HCT116 (cell line): ENCODE results near the gene EMD. TPM values are rescaled to one million over a fixed set of nuclear protein-coding genes. Genes with fewer than 3 reads are reported as not detected.

Source experiments
- ATAC-seq: fragments of 200-7000 bp; cut with Tn5 transposase; 2 replicates; pipeline ENCODE4 v1.9.1; 2020; ENCODE audit warnings: mild to moderate bottlenecking, moderate library complexity
- BruUV-seq: library from RNA; stranded (reverse); fragments of 400-500 nt; replicated peaks from 2 replicates; lab custom pipeline; 2021; lab: Mats Ljungman, UMichigan
- CTCF ChIA-PET: fragments of 300-600 bp; sonication (Branson Sonifier 250); formaldehyde crosslinking; loops from one replicate; lab custom pipeline; 2021; ENCODE audit warnings: antibody characterized with exemption; lab: Charles Lee
- POLR2A ChIA-PET: fragments of 300-600, 350-600 bp; sonication (Branson Sonifier 250); formaldehyde crosslinking; loops from one replicate; lab custom pipeline; 2021; ENCODE audit warnings: antibody characterized with exemption; lab: Charles Lee
- RAD21 ChIA-PET, 2 experiments: fragments of 300-600 bp; sonication (Branson Sonifier 250); formaldehyde crosslinking; loops; one replicate each; lab custom pipeline; 2023; ENCODE audit warnings: low total read pairs in 2 of 2; ENCODE audit not compliant: uncharacterized antibody in 2 of 2, unreplicated experiment in 2 of 2, low non-redundant PET in 1 of 2; lab: Charles Lee
- DNase-seq: peaks from one replicate; pipeline ENCODE4 v3.0.0-alpha.2; 2010; ENCODE audit warnings: low read depth, low spot score
- H2AFZ ChIP-seq: fragments of 200-600 bp; shearing (Covaris generic), sonication (generic); 2 replicates; pipeline ENCODE4 v1.6.1; 2017; ENCODE audit warnings: low read depth, mixed run types, mixed read lengths, antibody characterized with exemption, low read length; ENCODE audit not compliant: poor library complexity, severe bottlenecking
- H3K27ac ChIP-seq: 2 replicates; pipeline ENCODE4 v1.5.1; 2012; ENCODE audit warnings: low read depth, low read length
- H3K27me3 ChIP-seq: fragments of 200-600 bp; sonication (generic); 2 replicates; pipeline ENCODE4 v1.6.1; 2016; ENCODE audit warnings: mixed run types, low read length, mixed read lengths; ENCODE audit not compliant: insufficient read depth
- H3K36me3 ChIP-seq, 2 experiments: fragments of 200-500 bp in 1 of 2; fragments of 200-600 bp in 1 of 2; sonication (Bioruptor generic) in 1 of 2; sonication (generic) in 1 of 2; 2 replicates each; pipeline versions ENCODE4 v1.5.1 to v1.6.1; 2014 to 2016; ENCODE audit warnings: low read length in 2 of 2, inconsistent platforms in 1 of 2, mixed read lengths in 1 of 2, mixed run types in 1 of 2; ENCODE audit not compliant: insufficient read depth in 2 of 2, control insufficient read depth in 1 of 2
- H3K4me1 ChIP-seq, 2 experiments: fragments of 200-600 bp in 1 of 2; sonication (generic) in 1 of 2; 2 replicates each; pipeline versions ENCODE4 v1.5.1 to v1.6.1; 2012 to 2017; ENCODE audit warnings: low read length in 2 of 2, inconsistent platforms in 1 of 2, mild to moderate bottlenecking in 1 of 2, mixed read lengths in 1 of 2, mixed run types in 1 of 2, moderate library complexity in 1 of 2; ENCODE audit not compliant: insufficient read depth in 2 of 2, control insufficient read depth in 1 of 2
- H3K4me2 ChIP-seq: fragments of 200-600 bp; sonication (generic); 2 replicates; pipeline ENCODE4 v1.6.1; 2017; ENCODE audit warnings: mixed run types, low read length, mixed read lengths
- H3K4me3 ChIP-seq, 2 experiments: fragments of 200-600 bp in 1 of 2; sonication (generic) in 1 of 2; replicated peaks in 1 of 2; 2 replicates each; pipeline ENCODE4 v1.5.1; 2011 to 2016; ENCODE audit warnings: low read length in 2 of 2, control low read depth in 1 of 2, low read depth in 1 of 2, mild to moderate bottlenecking in 1 of 2, mixed read lengths in 1 of 2, mixed run types in 1 of 2
- H3K79me2 ChIP-seq: fragments of 200-600 bp; sonication (generic); 2 replicates; pipeline ENCODE4 v1.6.1; 2017; ENCODE audit warnings: mild to moderate bottlenecking, mixed run types, low read length, moderate library complexity, mixed read lengths; ENCODE audit not compliant: insufficient read depth
- H3K9ac ChIP-seq: fragments of 200-600 bp; sonication (generic); 2 replicates; pipeline ENCODE4 v1.6.1; 2016; ENCODE audit warnings: low read length, mixed read lengths
- H3K9me2 ChIP-seq: fragments of 200-600 bp; sonication (generic), shearing (Covaris generic); 2 replicates; pipeline ENCODE4 v1.6.1; 2017; ENCODE audit warnings: mixed run types, mild to moderate bottlenecking, moderate library complexity; ENCODE audit not compliant: insufficient read depth
- H3K9me3 ChIP-seq, 2 experiments: fragments of 200-500 bp in 1 of 2; fragments of 200-600 bp in 1 of 2; sonication (Bioruptor generic) in 1 of 2; sonication (generic) in 1 of 2; 2 replicates each; pipeline ENCODE4 v1.6.1; 2014 to 2017; ENCODE audit warnings: low read length in 2 of 2, mixed read lengths in 2 of 2, inconsistent platforms in 1 of 2, low read depth in 1 of 2, mild to moderate bottlenecking in 1 of 2, mixed run types in 1 of 2, moderate library complexity in 1 of 2; ENCODE audit not compliant: control insufficient read depth in 1 of 2, insufficient read depth in 1 of 2
- H4K20me1 ChIP-seq: fragments of 200-600 bp; sonication (generic), shearing (Covaris generic); 2 replicates; pipeline ENCODE4 v1.6.1; 2017; ENCODE audit warnings: mixed run types, mild to moderate bottlenecking, moderate library complexity; ENCODE audit not compliant: insufficient read depth
- CEBPB ChIP-seq: IDR thresholded peaks from 2 replicates; pipeline ENCODE4 v1.6.1; 2012; ENCODE audit warnings: low read depth
- CTCF ChIP-seq, 3 experiments: fragments of 200-600 bp in 1 of 3; sonication (generic) in 1 of 3; IDR thresholded peaks in 2 of 3; conservative IDR thresholded peaks in 1 of 3; 2 replicates each; pipeline ENCODE4 v1.5.1; 2012 to 2017; ENCODE audit warnings: low read depth in 2 of 3, low read length in 2 of 3, antibody characterized with exemption in 1 of 3, borderline replicate concordance in 1 of 3, control low read depth in 1 of 3, mild to moderate bottlenecking in 1 of 3, mixed read lengths in 1 of 3, mixed run types in 1 of 3, moderate library complexity in 1 of 3; ENCODE audit not compliant: insufficient read depth in 1 of 3
- EGR1 ChIP-seq: IDR thresholded peaks from 2 replicates; pipeline ENCODE4 v1.6.1; 2012; ENCODE audit warnings: low read depth
- ELF1 ChIP-seq: IDR thresholded peaks from 2 replicates; pipeline ENCODE4 v1.6.1; 2012; ENCODE audit warnings: low read depth, borderline replicate concordance
- EZH2 ChIP-seq: fragments of 200-600 bp; sonication (generic); IDR thresholded peaks from 2 replicates; pipeline ENCODE4 v1.6.1; 2017; ENCODE audit warnings: antibody characterized with exemption, mixed run types
- JUND ChIP-seq: IDR thresholded peaks from 2 replicates; pipeline ENCODE4 v1.6.1; 2012
- POLR2A ChIP-seq: IDR thresholded peaks from 2 replicates; pipeline ENCODE4 v1.7.0; 2011; ENCODE audit warnings: borderline replicate concordance; ENCODE audit not compliant: insufficient read depth, insufficient read length; ENCODE audit errors: extremely low read depth
- SIN3A ChIP-seq: IDR thresholded peaks from 2 replicates; pipeline ENCODE4 v1.6.1; 2012; ENCODE audit warnings: low read depth
- SRF ChIP-seq: IDR thresholded peaks from 2 replicates; pipeline ENCODE4 v1.6.1; 2012; ENCODE audit warnings: low read depth
- TCF7L2 ChIP-seq: IDR thresholded peaks from 2 replicates; pipeline ENCODE4 v1.7.0; 2011; ENCODE audit warnings: borderline replicate concordance, inconsistent platforms; ENCODE audit not compliant: insufficient read depth, insufficient read length; ENCODE audit errors: extremely low read depth
- YY1 ChIP-seq: IDR thresholded peaks from 2 replicates; pipeline ENCODE4 v1.6.1; 2011; ENCODE audit warnings: low read length, low read depth, moderate library complexity, mild to moderate bottlenecking; ENCODE audit not compliant: insufficient replicate concordance; ENCODE audit errors: extremely low read depth
- ZBTB33 ChIP-seq: IDR thresholded peaks from 2 replicates; pipeline ENCODE4 v1.6.1; 2011; ENCODE audit warnings: mild to moderate bottlenecking, low read length, moderate library complexity; ENCODE audit not compliant: insufficient replicate concordance; ENCODE audit errors: extremely low read depth
- ZFX ChIP-seq: fragments of 450-650 bp; IDR thresholded peaks from 2 replicates; pipeline ENCODE4 v1.6.1; 2017
- intact Hi-C: fragments of 100-400 bp; cut with micrococcal nuclease; formaldehyde crosslinking; loops from 2 replicates; pipeline ENCODE4 v1.10.0; 2022
- total RNA-seq: library from RNA; stranded (reverse); gene quantifications from one replicate; pipeline ENCODE4 v1.2.1, GENCODE V29; 2021; ENCODE audit not compliant: unreplicated experiment

EMD gene
- total RNA-seq, 1 experiment from 2014 or later, result 102 TPM

- H3K4me2 ChIP-seq, result no peak overlapping the region
- no peaks in the 10 kb centered on the region for H3K27me3 ChIP-seq
- H3K27ac ChIP-seq, result no peak overlapping the region
- POLR2A ChIA-PET, result interaction anchor here (1.0 kb wide), 1 partner anchor 21 kb away, joined by 4 read pairs; no protein-coding TSS in a partner anchor
- H4K20me1 ChIP-seq, result no peaks in the 10 kb centered on the region
- no peaks in the 10 kb centered on the region for H3K4me1 ChIP-seq
- no peaks in the 10 kb centered on the region for H3K79me2 ChIP-seq
- RAD21 ChIA-PET, result no interaction called here
- H3K36me3 ChIP-seq, result peaks cover 5 to 6% of the 10 kb centered on the region in 2 experiments; a peak in 2 of 4 replicates
- intact Hi-C loops, result no loop called here
- DNase-seq (no peak), ATAC-seq (no peak)
- H2AFZ ChIP-seq, result no peak overlapping the region
- no peak overlapping the region for H3K4me3 ChIP-seq
- H3K9me2 ChIP-seq, result no peaks in the 10 kb centered on the region
- TF ChIP-seq SIN3A (no peak), EZH2 (no peak), ZFX (no peak), YY1 (no peak), ELF1 (no peak), TCF7L2 (no peak), CEBPB (no peak), CTCF (IDR thresholded peaks at IDR 0.05 in 2 of 3, conservative IDR thresholded peaks at IDR 0.05 in 1 of 3; ENCODE audit: borderline replicate concordance in 1 of 3, insufficient read depth in 1 of 3, low read depth in 2 of 3, low read length in 2 of 3) (no peak), POLR2A (no peak), SRF (no peak), EGR1 (no peak), JUND (no peak), ZBTB33 (no peak)
- no peak overlapping the region for H3K9ac ChIP-seq
- H3K9me3 ChIP-seq, result no peaks in the 10 kb centered on the region
- CTCF ChIA-PET, result no interaction called here
- no TSS peak for BruUV-seq
Observed at GRCh38 chrX:154349979-154350378, 29.1 kb upstream of the EMD start.
